Cardiac fibroblast (primary cell): ENCODE data around the gene ZNF473.
A peak's percentile ranks its signal among the peaks of the same experiment; 100 is the strongest.

ENCODE experiments used
- DNase-seq, 2 donors: peaks; one replicate each; pipeline versions ENCODE4 v3.0.0 to v3.0.0-alpha.2; 2010; ENCODE audit warnings: low read depth in 2 of 2
- H3K4me3 ChIP-seq, 2 donors: replicated peaks in 1 of 2; 1 replicate in 1 of 2; 2 replicates in 1 of 2; pipeline ENCODE4 v1.5.1; 2011; ENCODE audit warnings: low read depth in 2 of 2, low read length in 2 of 2, mild to moderate bottlenecking in 2 of 2, moderate library complexity in 1 of 2
- CTCF ChIP-seq: IDR thresholded peaks from one replicate; pipeline ENCODE4 v1.5.1; 2011; ENCODE audit warnings: low read depth, mild to moderate bottlenecking, low read length, inconsistent platforms

ZNF473 gene

GRCh38 chr19:50030937-50031336, 5.1 kb downstream of the ZNF473 start:
- TF ChIP-seq CTCF = no peak
- DNase-seq = no peak
- H3K4me3 ChIP-seq = no peak overlapping the region

GRCh38 chr19:50036908-50037307, 11.1 kb downstream of the ZNF473 start:
- no peak for DNase-seq
- TF ChIP-seq CTCF = no peak
- no peak overlapping the region for H3K4me3 ChIP-seq

- H3K4me3 ChIP-seq = no peak overlapping the region
- peak in 1 of 2 donors; percentile 12 for DNase-seq
- no peak for TF ChIP-seq CTCF
Observed at GRCh38 chr19:50039968-50040367, 14.2 kb downstream of the ZNF473 start.

- no peak overlapping the region for H3K4me3 ChIP-seq
- DNase-seq = no peak
- no peak for TF ChIP-seq CTCF
Observed at GRCh38 chr19:50040967-50041366, 15.2 kb downstream of the ZNF473 start.

- no peak for TF ChIP-seq CTCF
- no peak overlapping the region for H3K4me3 ChIP-seq
- DNase-seq = no peak
Observed at GRCh38 chr19:50042363-50043024, 16.7 kb downstream of the ZNF473 start.

- no peak for DNase-seq
- H3K4me3 ChIP-seq = no peak overlapping the region
- no peak for TF ChIP-seq CTCF
Observed at GRCh38 chr19:50043967-50044366, 18.2 kb downstream of the ZNF473 start.

GRCh38 chr19:50044922-50045321, 19.1 kb downstream of the ZNF473 start:
- TF ChIP-seq CTCF = no peak
- DNase-seq = no peak

More at GRCh38 chr19:50044922-50045321, 19.1 kb downstream of the ZNF473 start:
- no peak overlapping the region for H3K4me3 ChIP-seq
